OCI-LY1 (cell line): ENCODE results near the gene PPP2R2D.

Source experiments
- EZH2 ChIP-seq: fragments of 200-600 bp; sonication (generic), shearing (Covaris generic); IDR thresholded peaks from 2 replicates; pipeline ENCODE4 v1.8.0; 2017; ENCODE audit warnings: borderline replicate concordance, mixed run types, mild to moderate bottlenecking, antibody characterized with exemption, low read length, moderate library complexity, mixed read lengths
- TF ChIP-seq, protein P1 (sequence below): fragments of 200-600 bp; sonication (generic), shearing (Covaris generic); IDR thresholded peaks from 2 replicates; pipeline ENCODE4 v1.5.1; 2017; ENCODE audit warnings: mild to moderate bottlenecking, antibody characterized with exemption, low read length, moderate library complexity, mixed read lengths

GRCh38 chr10:131944976-131945695 is 44.3 kb downstream of the PPP2R2D start:
- TF ChIP-seq, protein P1, sequence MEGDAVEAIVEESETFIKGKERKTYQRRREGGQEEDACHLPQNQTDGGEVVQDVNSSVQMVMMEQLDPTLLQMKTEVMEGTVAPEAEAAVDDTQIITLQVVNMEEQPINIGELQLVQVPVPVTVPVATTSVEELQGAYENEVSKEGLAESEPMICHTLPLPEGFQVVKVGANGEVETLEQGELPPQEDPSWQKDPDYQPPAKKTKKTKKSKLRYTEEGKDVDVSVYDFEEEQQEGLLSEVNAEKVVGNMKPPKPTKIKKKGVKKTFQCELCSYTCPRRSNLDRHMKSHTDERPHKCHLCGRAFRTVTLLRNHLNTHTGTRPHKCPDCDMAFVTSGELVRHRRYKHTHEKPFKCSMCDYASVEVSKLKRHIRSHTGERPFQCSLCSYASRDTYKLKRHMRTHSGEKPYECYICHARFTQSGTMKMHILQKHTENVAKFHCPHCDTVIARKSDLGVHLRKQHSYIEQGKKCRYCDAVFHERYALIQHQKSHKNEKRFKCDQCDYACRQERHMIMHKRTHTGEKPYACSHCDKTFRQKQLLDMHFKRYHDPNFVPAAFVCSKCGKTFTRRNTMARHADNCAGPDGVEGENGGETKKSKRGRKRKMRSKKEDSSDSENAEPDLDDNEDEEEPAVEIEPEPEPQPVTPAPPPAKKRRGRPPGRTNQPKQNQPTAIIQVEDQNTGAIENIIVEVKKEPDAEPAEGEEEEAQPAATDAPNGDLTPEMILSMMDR = no peak
- no peak for TF ChIP-seq EZH2
